ENCODE results near the gene F2R.

DNA sequence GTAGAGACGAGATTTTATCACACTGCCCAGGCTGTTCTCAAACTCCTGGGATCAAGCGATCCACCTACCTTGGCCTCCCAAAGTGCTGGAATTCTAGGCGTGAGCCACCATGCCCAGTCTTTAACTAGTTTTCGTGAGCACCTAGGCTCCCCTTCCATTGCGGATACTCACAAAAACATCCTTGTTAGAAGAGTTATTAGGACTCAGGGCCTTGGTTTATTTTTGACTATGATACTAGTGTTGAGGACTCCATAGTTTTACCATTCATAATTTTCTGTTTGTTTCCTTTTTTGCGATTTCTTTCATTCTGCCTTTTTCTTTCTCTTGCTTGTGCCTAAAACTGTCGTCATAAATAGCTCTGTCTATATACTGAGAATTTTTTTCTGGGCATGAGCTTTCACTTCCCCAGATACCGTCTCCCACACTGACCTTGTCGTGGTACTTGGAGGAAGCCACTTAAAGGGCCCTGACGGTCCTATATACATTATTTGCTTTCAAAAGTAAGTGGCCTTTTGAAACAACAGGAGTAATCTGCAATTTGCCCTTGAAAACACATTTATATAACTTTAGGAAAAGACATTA is 5.2 kb downstream of the F2R start:
- TF ChIP-seq, protein P1, sequence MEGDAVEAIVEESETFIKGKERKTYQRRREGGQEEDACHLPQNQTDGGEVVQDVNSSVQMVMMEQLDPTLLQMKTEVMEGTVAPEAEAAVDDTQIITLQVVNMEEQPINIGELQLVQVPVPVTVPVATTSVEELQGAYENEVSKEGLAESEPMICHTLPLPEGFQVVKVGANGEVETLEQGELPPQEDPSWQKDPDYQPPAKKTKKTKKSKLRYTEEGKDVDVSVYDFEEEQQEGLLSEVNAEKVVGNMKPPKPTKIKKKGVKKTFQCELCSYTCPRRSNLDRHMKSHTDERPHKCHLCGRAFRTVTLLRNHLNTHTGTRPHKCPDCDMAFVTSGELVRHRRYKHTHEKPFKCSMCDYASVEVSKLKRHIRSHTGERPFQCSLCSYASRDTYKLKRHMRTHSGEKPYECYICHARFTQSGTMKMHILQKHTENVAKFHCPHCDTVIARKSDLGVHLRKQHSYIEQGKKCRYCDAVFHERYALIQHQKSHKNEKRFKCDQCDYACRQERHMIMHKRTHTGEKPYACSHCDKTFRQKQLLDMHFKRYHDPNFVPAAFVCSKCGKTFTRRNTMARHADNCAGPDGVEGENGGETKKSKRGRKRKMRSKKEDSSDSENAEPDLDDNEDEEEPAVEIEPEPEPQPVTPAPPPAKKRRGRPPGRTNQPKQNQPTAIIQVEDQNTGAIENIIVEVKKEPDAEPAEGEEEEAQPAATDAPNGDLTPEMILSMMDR (CRISPR knock-in tag; IDR thresholded peaks at IDR 0.05): no peak
- TF ChIP-seq, protein P2, sequence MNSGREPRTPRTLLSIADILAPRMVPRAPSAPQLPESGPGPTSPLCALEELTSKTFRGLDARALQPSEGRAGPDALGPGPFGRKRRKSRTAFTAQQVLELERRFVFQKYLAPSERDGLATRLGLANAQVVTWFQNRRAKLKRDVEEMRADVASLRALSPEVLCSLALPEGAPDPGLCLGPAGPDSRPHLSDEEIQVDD (CRISPR knock-in tag; IDR thresholded peaks at IDR 0.05; ENCODE audit: borderline replicate concordance): no peak
- TF ChIP-seq JUNB (CRISPR knock-in tag; IDR thresholded peaks at IDR 0.05; ENCODE audit: borderline replicate concordance): no peak
- no peak for TF ChIP-seq ZEB1 (IDR thresholded peaks at IDR 0.05; ENCODE audit: insufficient replicate concordance, low read depth)
- TF ChIP-seq DPF2 (CRISPR knock-in tag; IDR thresholded peaks at IDR 0.05; ENCODE audit: borderline replicate concordance, low read depth): no peak
- TF ChIP-seq KLF16 (CRISPR knock-in tag; IDR thresholded peaks at IDR 0.05): no peak
- no peak for TF ChIP-seq ETV6 (CRISPR knock-in tag; conservative IDR thresholded peaks at IDR 0.05)
- TF ChIP-seq HCFC1 (IDR thresholded peaks at IDR 0.05; ENCODE audit: low read depth, low read length): no peak
- TF ChIP-seq, protein P3, sequence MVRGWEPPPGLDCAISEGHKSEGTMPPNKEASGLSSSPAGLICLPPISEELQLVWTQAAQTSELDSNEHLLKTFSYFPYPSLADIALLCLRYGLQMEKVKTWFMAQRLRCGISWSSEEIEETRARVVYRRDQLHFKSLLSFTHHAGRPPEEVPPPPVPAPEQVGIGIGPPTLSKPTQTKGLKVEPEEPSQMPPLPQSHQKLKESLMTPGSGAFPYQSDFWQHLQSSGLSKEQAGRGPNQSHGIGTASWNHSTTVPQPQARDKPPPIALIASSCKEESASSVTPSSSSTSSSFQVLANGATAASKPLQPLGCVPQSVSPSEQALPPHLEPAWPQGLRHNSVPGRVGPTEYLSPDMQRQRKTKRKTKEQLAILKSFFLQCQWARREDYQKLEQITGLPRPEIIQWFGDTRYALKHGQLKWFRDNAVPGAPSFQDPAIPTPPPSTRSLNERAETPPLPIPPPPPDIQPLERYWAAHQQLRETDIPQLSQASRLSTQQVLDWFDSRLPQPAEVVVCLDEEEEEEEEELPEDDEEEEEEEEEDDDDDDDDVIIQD (CRISPR knock-in tag; IDR thresholded peaks at IDR 0.05; ENCODE audit: low read depth): no peak
